ENCODE results near the gene ABHD4.

Gene ABHD4

GRCh38 chr14:22557846-22558220 lies 40.3 kb upstream of the ABHD4 start:
- H3K4me3 ChIP-seq (replicated peaks; ENCODE audit: low read depth, low read length), result no peak overlapping the region
- no peak for TF ChIP-seq CTCF (IDR thresholded peaks at IDR 0.05; ENCODE audit: low read depth, low read length, missing control alignments)
- DNase-seq (ENCODE audit: extremely low read depth, low read depth), result no peak

- TF ChIP-seq CTCF (IDR thresholded peaks at IDR 0.05; ENCODE audit: low read depth, low read length, missing control alignments), result peak; percentile 13
- DNase-seq (ENCODE audit: extremely low read depth, low read depth), result no peak
- no peak overlapping the region for H3K4me3 ChIP-seq (replicated peaks; ENCODE audit: low read depth, low read length)
These were observed 39.7 kb upstream of the ABHD4 start for GRCh38 chr14:22558221-22558913.

- TF ChIP-seq CTCF (IDR thresholded peaks at IDR 0.05; ENCODE audit: low read depth, low read length, missing control alignments), result no peak
- H3K4me3 ChIP-seq (replicated peaks; ENCODE audit: low read depth, low read length), result no peak overlapping the region
- no peak for DNase-seq (ENCODE audit: extremely low read depth, low read depth)
These were observed 39.1 kb upstream of the ABHD4 start for GRCh38 chr14:22559041-22559440.

GRCh38 chr14:22560662-22561365 lies 37.3 kb upstream of the ABHD4 start:
- TF ChIP-seq CTCF (IDR thresholded peaks at IDR 0.05; ENCODE audit: low read depth, low read length, missing control alignments), result no peak
- no peak overlapping the region for H3K4me3 ChIP-seq (replicated peaks; ENCODE audit: low read depth, low read length)
- no peak for DNase-seq (ENCODE audit: extremely low read depth, low read depth)

GRCh38 chr14:22561366-22561660 lies 36.8 kb upstream of the ABHD4 start:
- no peak for TF ChIP-seq CTCF (IDR thresholded peaks at IDR 0.05; ENCODE audit: low read depth, low read length, missing control alignments)
- DNase-seq (ENCODE audit: extremely low read depth, low read depth), result no peak
- H3K4me3 ChIP-seq (replicated peaks; ENCODE audit: low read depth, low read length), result no peak overlapping the region

- no peak for DNase-seq (ENCODE audit: extremely low read depth, low read depth)
- no peak overlapping the region for H3K4me3 ChIP-seq (replicated peaks; ENCODE audit: low read depth, low read length)
- no peak for TF ChIP-seq CTCF (IDR thresholded peaks at IDR 0.05; ENCODE audit: low read depth, low read length, missing control alignments)
These were observed 36.2 kb upstream of the ABHD4 start for GRCh38 chr14:22561661-22562579.

All from HFF-Myc (cell line).